Measurements from ENCODE around the gene PASK. TPM values are rescaled to one million over a fixed set of nuclear protein-coding genes. Genes with fewer than 3 reads are reported as not detected.

PASK gene
- total and polyA plus RNA-seq, 2 donors (not counting 1 experiment from before 2014, with no cell fraction given), result 48.2 to 144 TPM

GRCh38 chr2:241163601-241164118 lies 14.4 kb upstream of the PASK start:
- no peak overlapping the region for H2AFZ ChIP-seq (ENCODE audit: insufficient read depth, low read depth, low read length, poor library complexity, severe bottlenecking)
- ChIA-PET POLR2A (no interaction called here), CTCF (interaction anchor here (0.7 kb wide), 1 partner anchor 173 kb away, joined by 3 read pairs; no protein-coding TSS in a partner anchor)
- no peaks in the 10 kb centered on the region for H3K27me3 Mint-ChIP-seq
- no peaks in the 10 kb centered on the region for H4K20me1 ChIP-seq (ENCODE audit: control insufficient read depth, insufficient read depth, low read length, poor library complexity, severe bottlenecking)
- peaks cover 0 to 74% of the 10 kb centered on the region in 2 experiments for H3K36me3 ChIP-seq (replicated peaks in 1 of 2; ENCODE audit: control extremely low read depth in 1 of 2, control insufficient read depth in 1 of 2, extremely low read depth in 1 of 2, insufficient read depth in 2 of 2, low read length in 1 of 2)
- no peak overlapping the region for H3K4me3 ChIP-seq (ENCODE audit: control extremely low read depth in 1 of 5, extremely low read depth in 1 of 5, insufficient read depth in 1 of 5, low read depth in 2 of 5, low read length in 4 of 5)
- H3K4me2 ChIP-seq (replicated peaks; ENCODE audit: low read depth, low read length, poor library complexity, severe bottlenecking), result no peak overlapping the region
- WGBS (ENCODE audit: insufficient coverage), result 79% methylated on average over 3 of the region's 3 CpGs
- no peak overlapping the region for H3K27ac ChIP-seq (ENCODE audit: low read length in 2 of 2)
- H3K4me1 Mint-ChIP-seq, result no peaks in the 10 kb centered on the region
- H3K27ac Mint-ChIP-seq, result no peak overlapping the region
- H3K79me2 ChIP-seq (ENCODE audit: control insufficient read depth, insufficient read depth, low read length), result peaks cover 7% of the 10 kb centered on the region
- TF ChIP-seq CTCF (IDR thresholded peaks at IDR 0.05), result no peak
- no peak for TF ChIP-seq EZH2 (IDR thresholded peaks at IDR 0.05; ENCODE audit: borderline replicate concordance, insufficient read depth, low read depth, low read length, poor library complexity, severe bottlenecking)
- no peak overlapping the region for H3K9ac ChIP-seq (ENCODE audit: low read length)
- H3K9me3 Mint-ChIP-seq (ENCODE audit: insufficient read depth), result no peaks in the 10 kb centered on the region
- DNase-seq (no peak), ATAC-seq (ENCODE audit: low read depth) (no peak)
- H3K4me3 Mint-ChIP-seq, result no peak overlapping the region
- no peaks in the 10 kb centered on the region for H3K4me1 ChIP-seq (ENCODE audit: control insufficient read depth in 2 of 2, insufficient read depth in 2 of 2, low read length in 2 of 2)
- intact Hi-C loops (cut with micrococcal nuclease), result no loop called here
- no peaks in the 10 kb centered on the region for H3K9me3 ChIP-seq (ENCODE audit: control extremely low read depth in 1 of 3, control insufficient read depth in 2 of 3, insufficient read depth in 1 of 3, low read length in 2 of 3)
- no peaks in the 10 kb centered on the region for H3K27me3 ChIP-seq (replicated peaks in 1 of 4; ENCODE audit: control extremely low read depth in 1 of 4, control insufficient read depth in 3 of 4, insufficient read depth in 4 of 4, low read length in 3 of 4)

GRCh38 chr2:241161646-241162281 lies 12.5 kb upstream of the PASK start:
- Mint-ChIP-seq H3K4me3 (no peak overlapping the region), H3K27me3 (no peaks in the 10 kb centered on the region), H3K27ac (no peak overlapping the region), H3K4me1 (peaks cover 7% of the 10 kb centered on the region), H3K9me3 (ENCODE audit: insufficient read depth) (no peaks in the 10 kb centered on the region)
- TF ChIP-seq EZH2 (IDR thresholded peaks at IDR 0.05; ENCODE audit: borderline replicate concordance, insufficient read depth, low read depth, low read length, poor library complexity, severe bottlenecking), result no peak
- no peak for TF ChIP-seq CTCF (IDR thresholded peaks at IDR 0.05)
- H3K9ac ChIP-seq (ENCODE audit: low read length), result no peak overlapping the region
- H3K4me3 ChIP-seq (ENCODE audit: control extremely low read depth in 1 of 5, extremely low read depth in 1 of 5, insufficient read depth in 1 of 5, low read depth in 2 of 5, low read length in 4 of 5), result no peak overlapping the region
- H3K79me2 ChIP-seq (ENCODE audit: control insufficient read depth, insufficient read depth, low read length), result peaks cover 5% of the 10 kb centered on the region
- 84% methylated on average over 8 of the region's 9 CpGs for WGBS (ENCODE audit: insufficient coverage)
- ATAC-seq (ENCODE audit: low read depth) (no peak), DNase-seq (no peak)
- ChIA-PET POLR2A (no interaction called here), CTCF (no interaction called here)
- no peaks in the 10 kb centered on the region for H3K9me3 ChIP-seq (ENCODE audit: control extremely low read depth in 1 of 3, control insufficient read depth in 2 of 3, insufficient read depth in 1 of 3, low read length in 2 of 3)
- no peaks in the 10 kb centered on the region for H3K4me1 ChIP-seq (ENCODE audit: control insufficient read depth in 2 of 2, insufficient read depth in 2 of 2, low read length in 2 of 2)
- H3K27me3 ChIP-seq (replicated peaks in 1 of 4; ENCODE audit: control extremely low read depth in 1 of 4, control insufficient read depth in 3 of 4, insufficient read depth in 4 of 4, low read length in 3 of 4), result no peaks in the 10 kb centered on the region
- no peak overlapping the region for H3K4me2 ChIP-seq (replicated peaks; ENCODE audit: low read depth, low read length, poor library complexity, severe bottlenecking)
- peaks cover 0 to 67% of the 10 kb centered on the region in 2 experiments for H3K36me3 ChIP-seq (replicated peaks in 1 of 2; ENCODE audit: control extremely low read depth in 1 of 2, control insufficient read depth in 1 of 2, extremely low read depth in 1 of 2, insufficient read depth in 2 of 2, low read length in 1 of 2)
- intact Hi-C loops (cut with micrococcal nuclease), result no loop called here
- H4K20me1 ChIP-seq (ENCODE audit: control insufficient read depth, insufficient read depth, low read length, poor library complexity, severe bottlenecking), result peaks cover 7% of the 10 kb centered on the region
- H2AFZ ChIP-seq (ENCODE audit: insufficient read depth, low read depth, low read length, poor library complexity, severe bottlenecking), result no peak overlapping the region
- H3K27ac ChIP-seq (ENCODE audit: low read length in 2 of 2), result no peak overlapping the region

Data from B cell (primary cell).